GM06990 (cell line): ENCODE results near the gene TYW1B.
"Not testable (repeated sequence)": the region's sequence is repeated elsewhere in the genome, so short reads cannot be mapped to it uniquely, and the experiment has no call there.

Experiments
- DNase-seq: peaks from one replicate; pipeline ENCODE4 v3.0.0-alpha.2; 2011; ENCODE audit not compliant: insufficient read length; ENCODE audit errors: extremely low read depth
- H3K27me3 ChIP-seq: replicated peaks from 2 replicates; pipeline ENCODE4 v1.6.0; 2011; ENCODE audit warnings: low read length; ENCODE audit not compliant: control insufficient read depth, insufficient read depth
- H3K36me3 ChIP-seq: 2 replicates; pipeline ENCODE4 v1.5.1; 2011; ENCODE audit warnings: low read length; ENCODE audit not compliant: control insufficient read depth, insufficient read depth
- H3K4me3 ChIP-seq: replicated peaks from 2 replicates; pipeline ENCODE4 v1.5.1; 2011; ENCODE audit warnings: low read depth, mild to moderate bottlenecking, control low read depth, low read length

The TYW1B gene, protein sequence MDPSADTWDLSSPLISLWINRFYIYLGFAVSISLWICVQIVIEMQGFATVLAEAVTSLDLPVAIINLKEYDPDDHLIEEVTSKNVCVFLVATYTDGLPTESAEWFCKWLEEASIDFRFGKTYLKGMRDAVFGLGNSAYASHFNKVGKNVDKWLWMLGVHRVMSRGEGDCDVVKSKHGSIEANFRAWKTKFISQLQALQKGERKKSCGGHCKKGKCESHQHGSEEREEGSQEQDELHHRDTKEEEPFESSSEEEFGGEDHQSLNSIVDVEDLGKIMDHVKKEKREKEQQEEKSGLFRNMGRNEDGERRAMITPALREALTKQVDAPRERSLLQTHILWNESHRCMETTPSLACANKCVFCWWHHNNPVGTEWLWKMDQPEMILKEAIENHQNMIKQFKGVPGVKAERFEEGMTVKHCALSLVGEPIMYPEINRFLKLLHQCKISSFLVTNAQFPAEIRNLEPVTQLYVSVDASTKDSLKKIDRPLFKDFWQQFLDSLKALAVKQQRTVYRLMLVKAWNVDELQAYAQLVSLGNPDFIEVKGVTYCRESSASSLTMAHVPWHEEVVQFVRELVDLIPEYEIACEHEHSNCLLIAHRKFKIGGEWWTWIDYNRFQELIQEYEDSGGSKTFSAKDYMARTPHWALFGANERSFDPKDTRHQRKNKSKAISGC

DNA sequence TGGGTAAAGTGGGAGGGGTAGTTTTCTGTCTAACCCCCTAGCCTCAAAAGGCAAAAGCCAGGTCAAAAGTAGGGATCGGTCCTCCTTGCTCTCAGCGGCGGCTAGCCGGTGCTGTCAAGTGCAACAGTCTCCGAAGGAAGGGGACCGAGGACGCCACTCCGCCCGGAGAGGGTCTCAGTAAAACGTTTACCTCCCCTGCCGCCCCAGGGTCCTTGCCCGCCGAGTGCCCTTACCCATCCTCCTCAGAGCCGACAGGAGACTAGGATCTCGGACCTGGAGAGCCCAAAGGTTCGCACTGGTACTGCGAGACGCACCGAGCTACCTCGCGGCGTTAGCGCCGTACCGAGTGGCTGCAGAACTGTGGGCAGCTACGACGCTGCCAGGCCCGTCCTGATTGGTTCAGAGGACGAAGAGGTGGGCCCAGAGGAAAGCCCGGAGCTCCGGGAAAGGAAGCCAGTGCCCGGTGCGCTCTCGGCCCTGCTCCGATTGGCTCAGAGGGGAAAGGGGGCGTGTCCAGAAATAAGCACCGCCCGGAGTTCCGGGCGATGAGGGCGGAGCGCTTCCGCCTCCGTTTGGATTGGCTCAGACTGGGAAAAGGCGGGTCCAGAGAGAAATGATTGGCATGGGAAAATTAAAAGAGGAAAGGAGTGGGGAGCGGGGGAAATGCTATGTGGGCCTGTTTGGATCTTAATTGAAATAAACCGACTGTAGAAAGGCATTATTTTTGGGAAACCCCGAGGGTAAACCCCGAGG is at the start of gene TYW1B:
TYW1B (minus strand) TSS at position 362 of the 753 bp plus-strand sequence; CDS start at position 237, 125 bp downstream.
- H3K4me3 ChIP-seq = peak within 1 kb of the TSS; percentile 62
- peak; percentile 96 for DNase-seq
- not testable (repeated sequence) for H3K36me3 ChIP-seq, H3K27me3 ChIP-seq

DNA sequence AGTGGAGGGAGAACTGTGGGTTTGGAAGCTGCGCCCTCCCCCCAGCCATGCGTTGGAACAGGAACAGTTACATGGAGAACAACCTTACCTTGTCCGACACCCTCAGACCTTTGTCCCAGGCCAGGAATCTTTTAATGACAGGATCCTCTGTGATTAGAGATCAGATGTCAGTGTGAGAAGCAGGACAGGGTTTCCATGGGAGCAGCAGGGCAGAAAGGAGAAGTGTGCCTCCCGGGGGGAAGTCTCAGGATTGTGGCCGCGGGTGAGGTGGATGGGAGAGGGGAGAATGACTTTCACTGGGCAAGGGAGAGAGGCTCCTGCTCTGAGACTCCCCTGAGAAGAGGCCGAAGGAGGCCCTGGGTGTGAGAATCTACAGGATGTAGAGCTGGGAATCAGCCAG is 39.6 kb upstream of the TYW1B start:
- not testable (repeated sequence) for H3K27me3 ChIP-seq, H3K4me3 ChIP-seq, DNase-seq, H3K36me3 ChIP-seq

DNA sequence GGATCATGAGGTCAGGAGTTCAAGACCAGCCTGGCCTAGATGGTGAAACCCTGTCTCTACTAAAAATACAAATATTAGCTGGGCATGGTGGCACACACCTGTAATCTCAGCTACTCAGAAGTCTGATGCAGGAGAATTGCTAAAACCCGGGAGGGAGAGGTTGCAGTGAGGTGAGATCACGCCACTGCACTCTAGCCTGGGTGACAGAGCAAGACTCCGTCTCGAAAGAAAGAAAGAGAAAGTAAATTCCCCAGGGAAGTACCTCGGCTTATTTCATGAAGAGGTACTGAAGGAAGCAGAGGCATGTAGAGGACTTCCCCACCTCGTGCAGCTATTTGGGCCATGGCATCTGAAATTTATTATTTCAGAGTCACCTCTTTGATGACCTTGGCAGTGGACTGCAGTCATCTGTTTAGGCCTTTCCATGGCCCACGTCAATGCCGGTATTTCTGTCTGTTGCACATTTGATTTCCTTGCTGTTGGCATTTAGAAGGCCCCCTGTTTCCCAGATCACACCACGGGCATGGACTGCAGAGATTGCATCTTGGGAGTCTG is 30.9 kb upstream of the TYW1B start:
- H3K4me3 ChIP-seq, H3K36me3 ChIP-seq, H3K27me3 ChIP-seq: not testable (repeated sequence)
- DNase-seq = peak; percentile 12

DNA sequence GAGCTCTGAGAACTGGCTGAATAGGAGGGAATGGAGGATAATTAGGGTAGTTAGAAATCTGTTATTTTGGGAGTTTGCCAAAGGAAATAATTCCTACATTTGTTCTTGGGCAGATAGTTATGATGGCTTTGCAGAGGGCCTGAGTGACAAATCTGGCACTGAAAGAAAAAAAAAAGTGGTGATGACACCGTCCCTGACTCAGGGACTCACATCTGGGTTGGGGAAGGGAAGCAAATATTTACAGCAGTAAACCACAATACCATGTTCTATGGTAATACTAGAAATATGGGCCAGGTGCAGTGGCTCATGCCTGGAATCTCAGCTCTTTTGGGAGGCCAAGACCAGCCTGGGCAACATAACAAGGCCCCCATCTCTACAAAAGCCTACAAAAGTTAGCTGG is 29.9 kb upstream of the TYW1B start:
- not testable (repeated sequence) for H3K36me3 ChIP-seq, H3K4me3 ChIP-seq, H3K27me3 ChIP-seq, DNase-seq

DNA sequence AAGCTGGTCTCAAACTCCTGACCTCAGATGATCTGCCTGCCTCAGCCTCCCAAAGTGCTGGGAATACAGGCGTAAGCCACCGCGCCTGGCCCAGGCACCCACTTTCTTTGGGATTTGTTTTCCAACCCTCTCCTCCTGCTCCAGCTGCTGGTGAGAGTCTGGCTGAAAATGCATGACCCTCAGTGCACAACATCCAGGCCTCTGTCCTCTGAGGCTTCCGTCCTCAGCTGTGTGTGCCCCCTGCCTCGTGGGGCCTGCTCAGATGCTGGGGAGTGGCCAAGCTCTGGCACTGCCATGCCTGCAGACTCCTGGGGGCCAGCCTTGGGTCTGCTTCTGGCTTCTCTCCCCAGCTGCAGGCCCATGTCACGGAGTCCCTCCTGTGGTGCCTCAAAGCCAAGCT is 27.3 kb upstream of the TYW1B start:
- not testable (repeated sequence) for DNase-seq, H3K27me3 ChIP-seq

DNA sequence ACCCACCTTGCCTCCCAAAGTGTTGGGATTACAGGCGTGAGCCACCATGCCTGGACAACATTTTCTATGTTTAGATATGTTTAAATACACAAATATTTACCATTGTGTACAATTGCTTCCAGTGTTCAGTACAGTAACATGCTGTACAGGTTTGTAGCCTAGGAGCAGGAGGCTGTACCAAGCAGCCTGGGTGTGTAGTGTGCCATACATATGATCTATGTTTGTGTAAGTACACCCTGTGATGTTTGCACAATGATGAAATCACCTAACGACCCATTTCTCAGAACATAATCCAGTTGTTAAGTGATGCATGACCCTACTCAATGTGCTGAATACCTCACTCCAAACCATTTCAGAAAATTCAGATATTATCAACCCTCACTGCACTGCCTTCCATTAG is 24.9 kb upstream of the TYW1B start:
- DNase-seq, H3K4me3 ChIP-seq, H3K27me3 ChIP-seq, H3K36me3 ChIP-seq: not testable (repeated sequence)

More for the DNA sequence above, 27.3 kb upstream of the TYW1B start:
- H3K36me3 ChIP-seq, H3K4me3 ChIP-seq: not testable (repeated sequence)

DNA sequence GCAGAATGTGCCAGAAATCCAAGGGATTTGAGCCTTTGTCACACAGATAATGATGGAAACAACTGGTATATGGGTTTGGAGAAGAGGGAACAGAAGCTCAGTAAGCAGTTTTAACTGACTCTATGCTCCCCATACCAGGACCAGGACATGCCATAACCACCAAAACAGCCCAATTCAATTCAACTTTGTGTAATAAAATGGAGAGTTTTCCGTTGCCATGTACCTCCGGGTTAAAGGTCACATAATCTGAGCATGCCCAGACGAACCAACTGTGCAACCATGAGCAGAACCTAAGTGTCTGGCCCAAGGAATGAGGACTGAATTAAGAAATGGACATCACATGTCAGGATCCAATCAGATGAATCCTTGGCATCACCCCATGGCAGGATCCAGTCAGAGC is 22.7 kb upstream of the TYW1B start:
- not testable (repeated sequence) for H3K27me3 ChIP-seq, H3K36me3 ChIP-seq, DNase-seq, H3K4me3 ChIP-seq

DNA sequence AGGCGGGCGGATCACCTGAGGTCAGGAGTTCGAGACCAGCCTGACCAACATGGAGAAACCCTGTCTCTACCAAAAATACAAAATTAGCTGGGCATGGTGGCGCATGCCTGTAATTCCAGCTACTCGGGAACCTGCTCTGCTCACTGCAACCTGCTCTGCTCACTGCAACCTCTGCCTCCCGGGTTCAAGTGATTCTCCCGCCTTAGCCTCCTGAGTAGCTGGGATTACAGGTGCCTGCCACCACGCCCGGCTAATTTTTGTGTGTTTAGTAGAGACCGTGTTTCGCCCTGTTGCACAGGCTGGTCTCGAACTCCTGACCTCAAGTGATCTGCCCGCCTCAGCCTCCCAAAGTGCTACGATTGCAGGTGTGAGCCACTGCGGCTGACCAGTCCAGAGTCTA is 16.1 kb upstream of the TYW1B start:
- not testable (repeated sequence) for DNase-seq, H3K36me3 ChIP-seq, H3K4me3 ChIP-seq, H3K27me3 ChIP-seq

DNA sequence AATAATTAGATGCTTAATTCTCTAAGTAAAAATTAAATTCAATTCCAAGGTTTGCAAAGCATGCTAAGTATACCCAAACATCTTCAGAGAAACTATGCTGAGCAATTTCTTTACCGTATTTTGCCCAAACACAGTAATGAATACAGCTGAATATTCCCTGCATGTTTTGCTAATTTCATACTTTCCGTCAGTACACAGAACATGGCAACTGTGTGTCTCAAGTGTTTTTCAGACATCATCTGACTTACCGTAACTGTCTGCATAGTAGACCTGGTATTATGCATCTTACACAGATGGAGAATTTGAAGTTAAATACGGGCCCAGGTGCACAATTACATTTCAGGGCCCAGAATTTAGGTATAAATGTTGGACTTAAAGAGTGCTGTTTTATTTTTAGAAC is 15.2 kb upstream of the TYW1B start:
- not testable (repeated sequence) for H3K4me3 ChIP-seq, H3K36me3 ChIP-seq, H3K27me3 ChIP-seq, DNase-seq

DNA sequence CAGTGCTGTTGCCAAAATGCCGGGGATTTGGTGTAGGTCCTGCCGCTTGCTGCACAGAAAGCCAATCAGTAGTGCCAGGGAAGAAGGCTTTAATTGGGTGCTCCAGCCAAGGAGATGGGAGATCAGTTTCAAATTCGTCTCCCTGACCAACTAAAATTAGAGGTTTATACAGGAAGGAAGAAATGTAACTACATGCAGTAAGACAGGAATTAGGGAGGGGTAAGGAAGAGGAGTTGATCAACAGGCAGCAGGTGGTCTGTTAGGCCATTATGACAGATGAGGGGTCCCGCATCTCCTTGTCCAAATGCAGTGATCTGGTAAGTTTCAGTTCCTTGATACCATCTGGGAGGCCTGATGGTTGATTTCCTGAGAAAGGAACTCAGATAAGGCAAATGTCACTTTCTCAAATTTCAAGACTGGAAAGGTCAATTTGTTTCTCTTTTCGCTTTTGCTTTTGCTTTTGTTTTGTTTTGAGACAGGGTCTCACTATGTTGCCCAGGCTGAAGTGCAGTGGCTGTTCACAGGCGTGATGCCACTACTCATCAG is 13.0 kb upstream of the TYW1B start:
- not testable (repeated sequence) for H3K27me3 ChIP-seq, H3K36me3 ChIP-seq, DNase-seq, H3K4me3 ChIP-seq

DNA sequence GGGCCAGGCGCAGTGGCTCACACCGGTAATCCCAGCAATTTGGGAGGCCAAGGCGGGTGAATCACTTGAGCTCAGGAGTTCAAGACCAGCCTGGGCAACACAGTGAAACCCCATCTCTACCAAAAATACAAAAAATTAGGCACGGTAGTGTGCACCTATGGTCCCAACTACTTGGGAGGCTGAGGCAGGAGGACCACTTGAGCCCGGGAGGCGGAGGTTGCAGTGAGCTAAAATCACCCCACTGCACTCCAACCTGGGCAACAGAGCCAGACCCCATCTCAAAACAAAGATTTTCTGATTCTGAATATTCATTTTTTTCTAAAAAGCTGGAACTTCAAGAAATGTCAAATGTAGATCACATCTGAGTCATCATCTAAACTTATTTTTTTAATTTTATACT is 10.3 kb upstream of the TYW1B start:
- H3K27me3 ChIP-seq, H3K4me3 ChIP-seq, DNase-seq, H3K36me3 ChIP-seq: not testable (repeated sequence)

DNA sequence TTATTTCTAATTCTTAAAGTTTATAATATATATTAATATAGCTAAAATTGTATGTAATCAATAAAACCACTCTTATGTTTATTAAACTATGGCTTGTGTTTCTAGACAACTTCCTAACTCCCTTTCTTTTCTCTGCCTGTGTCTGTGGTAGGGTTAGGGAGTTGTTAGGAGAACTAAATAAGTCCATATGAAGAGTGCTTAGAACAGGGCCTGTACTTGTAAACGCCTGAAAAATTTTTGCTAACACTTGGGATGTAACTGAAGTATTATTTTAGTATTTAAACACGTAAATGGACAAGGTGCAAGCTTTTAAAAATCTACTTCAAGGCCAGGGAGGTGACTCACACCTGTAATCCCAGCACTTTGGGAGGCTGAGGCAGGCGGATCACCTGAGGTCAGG is 9.3 kb upstream of the TYW1B start:
- not testable (repeated sequence) for H3K36me3 ChIP-seq, DNase-seq, H3K4me3 ChIP-seq, H3K27me3 ChIP-seq

DNA sequence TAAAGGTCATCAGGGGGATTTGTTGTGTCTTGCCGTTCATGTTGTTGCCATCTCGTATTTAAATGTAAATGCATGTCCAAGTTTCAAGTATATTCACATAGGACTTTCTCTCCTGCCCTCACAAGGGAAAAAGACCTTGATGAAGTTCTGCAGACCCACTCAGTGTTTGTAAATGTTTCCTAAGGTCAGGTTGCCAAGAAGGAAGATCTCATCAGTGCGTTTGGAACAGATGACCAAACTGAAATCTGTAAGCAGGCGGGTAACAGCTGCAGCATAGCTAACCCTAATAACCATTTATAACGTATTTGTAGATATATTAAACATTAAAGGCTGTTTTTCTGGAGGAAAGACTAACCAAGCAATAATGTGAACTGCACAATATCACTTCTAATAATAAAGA is 2.6 kb upstream of the TYW1B start:
- DNase-seq, H3K27me3 ChIP-seq, H3K36me3 ChIP-seq: not testable (repeated sequence)
- peak overlapping the region; percentile 81 for H3K4me3 ChIP-seq
